Gastrocnemius medialis (tissue), 4 donors: ENCODE results near the gene TAC4.

Experiments
- CTCF ChIP-seq, 5 experiments: fragments of 450-650 bp in 3 of 5; fragments of 200-600 bp in 2 of 5; sonication (generic) in 2 of 5; IDR thresholded peaks in 4 of 5; conservative IDR thresholded peaks in 1 of 5; 1 replicate in 4 of 5; 2 replicates in 1 of 5; pipeline ENCODE4 v1.5.1; 2016 to 2019; ENCODE audit warnings: antibody characterized with exemption in 5 of 5, mild to moderate bottlenecking in 3 of 5, moderate library complexity in 3 of 5
- POLR2A ChIP-seq, 2 donors: fragments of 450-650 bp; IDR thresholded peaks; one replicate each; pipeline ENCODE4 v1.6.1; 2017; ENCODE audit warnings: antibody characterized with exemption in 2 of 2, mild to moderate bottlenecking in 2 of 2, moderate library complexity in 2 of 2

- TF ChIP-seq CTCF (IDR thresholded peaks at IDR 0.05 in 4 of 5, conservative IDR thresholded peaks at IDR 0.05 in 1 of 5) (no peak), POLR2A (IDR thresholded peaks at IDR 0.05) (no peak)
These were observed 41.6 kb upstream of the TAC4 start for GRCh38 chr17:49889500-49889899.
